Esophagus (tissue), 2 donors: Measurements from ENCODE around the gene BEND7. TPM values are rescaled to one million over a fixed set of nuclear protein-coding genes. Genes with fewer than 3 reads are reported as not detected.

Source experiments
- H3K27ac ChIP-seq, 2 donors: one replicate each; pipeline ENCODE4 v1.5.1; 2013; ENCODE audit warnings: low read depth in 2 of 2, mild to moderate bottlenecking in 2 of 2, inconsistent platforms in 1 of 2, low read length in 1 of 2, moderate library complexity in 1 of 2
- H3K27me3 ChIP-seq, 2 donors: one replicate each; pipeline ENCODE4 v1.6.1; 2013; ENCODE audit warnings: low read length in 2 of 2, control low read depth in 1 of 2, mild to moderate bottlenecking in 1 of 2; ENCODE audit not compliant: insufficient read depth in 2 of 2, control insufficient read depth in 1 of 2
- H3K36me3 ChIP-seq, 2 donors: one replicate each; pipeline ENCODE4 v1.6.1; 2013; ENCODE audit warnings: low read length in 1 of 2; ENCODE audit not compliant: control insufficient read depth in 2 of 2, insufficient read depth in 2 of 2
- H3K4me1 ChIP-seq, 2 donors: one replicate each; pipeline ENCODE4 v1.6.1; 2013; ENCODE audit warnings: low read length in 1 of 2; ENCODE audit not compliant: control insufficient read depth in 2 of 2, insufficient read depth in 2 of 2
- H3K4me3 ChIP-seq, 2 donors: one replicate each; pipeline ENCODE4 v1.5.1; 2013; ENCODE audit warnings: low read length in 2 of 2, mild to moderate bottlenecking in 2 of 2, low read depth in 1 of 2, moderate library complexity in 1 of 2
- H3K9me3 ChIP-seq, 2 donors: one replicate each; pipeline ENCODE4 v1.6.1; 2013; ENCODE audit warnings: mild to moderate bottlenecking in 2 of 2, low read depth in 1 of 2, low read length in 1 of 2, moderate library complexity in 1 of 2; ENCODE audit not compliant: control insufficient read depth in 2 of 2, insufficient read depth in 1 of 2
- WGBS, 2 donors: extraction: QIAGEN DNeasy Blood & Tissue Kit; methylation state at CpG; one replicate each; pipeline ENCODE4 v1.1.7; 2013; 5-methylcytosine and 5-hydroxymethylcytosine counted together
- polyA plus RNA-seq, 2 donors: library from polyadenylated mRNA; stranded (reverse); fragments of 200-250 nt; gene quantifications; one replicate each; pipeline ENCODE4 v1.2.3, GENCODE V29; 2013
- donor health status: healthy with polysubstance abuse.
- donor health status: Bipolar disorder and iron deficiency.

BEND7 gene
- polyA plus RNA-seq, 2 donors: 1.1 to 1.9 TPM

- Histone ChIP-seq H3K4me3 (no peak overlapping the region), H3K27ac (no peak overlapping the region), H3K9me3 (peaks cover 0 to 3% of the 10 kb centered on the region in 2 donors), H3K36me3 (no peaks in the 10 kb centered on the region), H3K27me3 (no peaks in the 10 kb centered on the region), H3K4me1 (no peaks in the 10 kb centered on the region)
- 76 to 82% methylated on average over 15 of the region's 15 CpGs for WGBS, 2 donors
Observed at GRCh38 chr10:13400196-13400965, 128.4 kb downstream of the BEND7 start.

DNA sequence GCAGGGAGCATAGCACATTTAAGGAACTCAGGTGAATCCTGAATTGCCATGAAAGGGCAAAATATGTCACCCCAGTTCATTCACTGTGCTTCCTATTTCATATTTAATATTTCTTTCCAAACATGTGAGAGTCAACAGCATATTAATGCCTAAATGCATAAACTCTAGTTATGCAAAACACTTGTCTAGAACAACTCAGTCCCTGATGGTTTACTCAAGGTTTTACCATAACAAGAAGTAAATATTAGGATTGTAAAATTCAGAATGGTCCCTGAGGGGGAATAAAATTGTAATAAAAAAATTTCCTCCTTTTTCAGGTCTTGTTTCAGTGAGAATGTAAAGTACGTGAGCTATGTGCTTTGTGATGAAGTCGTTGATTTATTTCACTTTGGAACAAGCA is 129.1 kb downstream of the BEND7 start:
- no peak overlapping the region for H3K4me3 ChIP-seq
- no peak overlapping the region for H3K27ac ChIP-seq
- WGBS, 2 donors: 81 to 90% methylated on average over 2 of the region's 2 CpGs
- no peaks in the 10 kb centered on the region for H3K4me1 ChIP-seq
- H3K36me3 ChIP-seq: no peaks in the 10 kb centered on the region
- no peaks in the 10 kb centered on the region for H3K27me3 ChIP-seq
- peaks cover 0 to 3% of the 10 kb centered on the region in 2 donors for H3K9me3 ChIP-seq

- H3K9me3 ChIP-seq: peaks cover 0 to 3% of the 10 kb centered on the region in 2 donors
- no peak overlapping the region for H3K4me3 ChIP-seq
- WGBS, 2 donors: 81 to 86% methylated on average over 8 of the region's 8 CpGs
Observed at GRCh38 chr10:13399236-13399635, 129.6 kb downstream of the BEND7 start.

DNA sequence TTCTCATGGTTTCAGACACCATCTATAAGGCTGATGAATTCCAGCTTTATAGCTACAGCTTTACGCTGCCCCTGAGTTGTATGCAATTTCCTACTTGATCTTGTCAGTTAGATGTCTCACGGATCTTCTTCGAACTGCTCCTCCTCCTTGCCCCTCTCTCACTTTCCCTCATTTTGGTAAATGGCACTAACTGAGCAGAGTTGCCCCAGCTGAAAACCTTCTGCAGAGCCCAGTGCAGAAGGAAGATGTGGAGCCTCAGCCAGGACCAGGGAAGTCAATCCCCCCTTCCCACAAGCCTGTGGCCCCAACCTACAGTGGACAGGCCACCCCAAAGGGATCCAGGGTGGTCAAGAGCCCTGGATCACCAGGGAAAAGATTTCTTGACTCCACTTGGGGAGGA is 131.8 kb downstream of the BEND7 start:
- Histone ChIP-seq H3K36me3 (no peaks in the 10 kb centered on the region), H3K4me1 (no peaks in the 10 kb centered on the region), H3K9me3 (peaks cover 0 to 3% of the 10 kb centered on the region in 2 donors), H3K4me3 (no peak overlapping the region), H3K27ac (no peak overlapping the region), H3K27me3 (no peaks in the 10 kb centered on the region)
- WGBS, 2 donors: 96% methylated on average over 3 of the region's 3 CpGs

More at GRCh38 chr10:13399236-13399635, 129.6 kb downstream of the BEND7 start:
- H3K27me3 ChIP-seq: no peaks in the 10 kb centered on the region
- no peaks in the 10 kb centered on the region for H3K36me3 ChIP-seq
- no peak overlapping the region for H3K27ac ChIP-seq
- H3K4me1 ChIP-seq: no peaks in the 10 kb centered on the region

DNA sequence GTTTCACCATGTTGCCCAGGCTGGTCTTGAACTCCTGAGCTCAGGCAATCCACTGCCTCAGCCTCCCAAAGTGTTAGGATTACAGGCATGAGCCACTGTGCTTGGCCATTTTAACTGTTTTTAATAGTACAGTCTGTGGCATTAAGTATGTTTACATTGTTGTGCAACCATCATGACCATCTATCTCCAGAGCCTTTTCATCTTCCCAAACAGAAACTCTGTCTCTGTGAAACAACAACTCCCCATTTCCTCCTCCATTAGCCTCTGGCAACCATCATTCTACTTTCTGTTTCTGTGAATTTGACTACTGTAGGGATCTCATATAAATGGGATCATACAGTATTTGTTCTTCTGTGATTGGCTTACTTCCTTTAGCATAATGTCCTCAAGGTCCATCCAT is 132.4 kb downstream of the BEND7 start:
- Histone ChIP-seq H3K9me3 (peaks cover 0 to 3% of the 10 kb centered on the region in 2 donors), H3K27me3 (no peaks in the 10 kb centered on the region), H3K4me1 (no peaks in the 10 kb centered on the region), H3K36me3 (no peaks in the 10 kb centered on the region), H3K27ac (no peak overlapping the region), H3K4me3 (no peak overlapping the region)

GRCh38 chr10:13395540-13395939 is 133.3 kb downstream of the BEND7 start:
- H3K9me3 ChIP-seq: peaks cover 0 to 3% of the 10 kb centered on the region in 2 donors
- no peaks in the 10 kb centered on the region for H3K36me3 ChIP-seq
- no peak overlapping the region for H3K27ac ChIP-seq
- no peaks in the 10 kb centered on the region for H3K27me3 ChIP-seq
- 93% methylated on average over 3 of the region's 3 CpGs for whole genome bisulfite sequencing, 2 donors
- no peaks in the 10 kb centered on the region for H3K4me1 ChIP-seq
- H3K4me3 ChIP-seq: no peak overlapping the region

DNA sequence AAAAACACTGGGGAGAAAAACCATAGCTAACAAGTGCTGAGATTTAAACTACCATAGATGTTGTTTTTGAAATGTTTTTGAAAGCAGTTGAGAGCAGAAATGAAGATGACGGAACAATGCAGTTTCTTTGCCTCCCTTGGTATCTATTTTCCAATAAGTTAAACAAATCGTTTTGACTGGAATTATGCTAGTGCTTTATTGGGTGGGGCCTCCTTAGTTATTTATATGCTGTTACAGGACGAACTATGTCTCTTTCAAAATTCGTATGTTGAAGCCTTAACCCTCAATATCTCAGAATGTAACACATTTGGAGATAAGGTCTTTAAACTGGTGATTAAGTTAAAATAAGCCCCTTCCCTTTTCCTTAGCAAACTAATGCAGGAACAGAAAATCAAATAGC is 135.2 kb downstream of the BEND7 start:
- no peak overlapping the region for H3K27ac ChIP-seq
- H3K27me3 ChIP-seq: no peaks in the 10 kb centered on the region
- no peak overlapping the region for H3K4me3 ChIP-seq
- H3K9me3 ChIP-seq: no peaks in the 10 kb centered on the region
- WGBS, 2 donors: 56 to 57% methylated on average over 4 of the region's 4 CpGs
- H3K4me1 ChIP-seq: no peaks in the 10 kb centered on the region
- H3K36me3 ChIP-seq: no peaks in the 10 kb centered on the region

DNA sequence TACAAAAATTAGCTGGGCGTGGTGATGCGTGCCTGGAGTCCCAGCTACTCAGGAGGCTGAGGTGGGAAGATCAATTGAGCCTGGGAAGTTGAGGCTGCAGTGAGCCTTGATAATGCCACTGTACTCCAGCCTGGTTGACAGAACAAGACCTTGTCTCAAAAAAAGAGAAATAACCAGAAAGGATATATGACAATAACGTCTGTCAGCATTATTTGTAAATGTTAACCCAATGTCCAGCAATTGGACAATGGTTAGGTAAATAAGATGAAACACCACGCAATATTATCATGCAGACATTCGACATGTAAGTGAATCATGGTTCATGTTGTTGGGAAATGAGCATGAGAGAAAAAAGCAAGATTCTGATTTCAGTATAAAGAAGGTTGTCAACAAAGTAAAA is 136.1 kb downstream of the BEND7 start:
- Histone ChIP-seq H3K4me1 (no peaks in the 10 kb centered on the region), H3K27ac (no peak overlapping the region), H3K4me3 (no peak overlapping the region), H3K36me3 (no peaks in the 10 kb centered on the region), H3K9me3 (no peaks in the 10 kb centered on the region), H3K27me3 (no peaks in the 10 kb centered on the region)
- 85 to 91% methylated on average over 5 of the region's 5 CpGs for whole genome bisulfite sequencing, 2 donors
